Spinal cord (tissue), 10 donors: ENCODE results near the gene METTL2B. TPM values are rescaled to one million over a fixed set of nuclear protein-coding genes. Genes with fewer than 3 reads are reported as not detected.
A peak's percentile ranks its signal among the peaks of the same experiment; 100 is the strongest.
"Not testable (repeated sequence)": the region's sequence is repeated elsewhere in the genome, so short reads cannot be mapped to it uniquely, and the experiment has no call there.

Experiments
- DNase-seq, 6 donors: peaks; one replicate each; pipeline versions ENCODE4 v3.0.0 to v3.0.0-alpha.2; 2013 to 2015; ENCODE audit warnings: low spot score in 6 of 6, low read depth in 4 of 6
- H3K27ac ChIP-seq: one replicate; pipeline ENCODE4 v1.5.1; 2013; ENCODE audit warnings: low read depth, low read length, control low read depth
- H3K27me3 ChIP-seq: one replicate; pipeline ENCODE4 v1.6.1; 2013; ENCODE audit warnings: low read length; ENCODE audit not compliant: control insufficient read depth, insufficient read depth
- H3K36me3 ChIP-seq: one replicate; pipeline ENCODE4 v1.6.1; 2013; ENCODE audit warnings: low read length; ENCODE audit not compliant: control insufficient read depth, insufficient read depth
- H3K4me1 ChIP-seq: one replicate; pipeline ENCODE4 v1.6.1; 2013; ENCODE audit warnings: low read length; ENCODE audit not compliant: control insufficient read depth, insufficient read depth
- H3K4me3 ChIP-seq: one replicate; pipeline ENCODE4 v1.5.1; 2013; ENCODE audit warnings: low read depth, low read length, control low read depth
- H3K9me3 ChIP-seq: one replicate; pipeline ENCODE4 v1.6.1; 2013; ENCODE audit warnings: low read length; ENCODE audit not compliant: control insufficient read depth, insufficient read depth
- WGBS: methylation state at CpG from one replicate; pipeline ENCODE4 v1.1.5; 2013; ENCODE audit warnings: missing lambda C conversion rate; ENCODE audit not compliant: insufficient coverage; 5-methylcytosine and 5-hydroxymethylcytosine counted together
- polyA plus RNA-seq, 2 donors: library from polyadenylated mRNA; unstranded; fragments of 120-200 nt; gene quantifications; one replicate each; pipeline ENCODE4 v1.2.1, GENCODE V29; 2013; ENCODE audit not compliant: insufficient read length in 2 of 2
- small RNA-seq: library from RNA; depleted of rRNA; stranded (forward); fragments of <200 nt; gene quantifications from one replicate; pipeline ENCODE3, GENCODE V24; 2014; ENCODE audit warnings: low replicate concordance
- total RNA-seq, 2 donors: library from RNA; depleted of rRNA in 1 of 2; stranded (reverse); fragments of 120-200 nt in 1 of 2; fragments of >200 nt in 1 of 2; gene quantifications; one replicate each; pipeline versions ENCODE4 v1.2.3 to v1.2.4, GENCODE V29; 2013 to 2014
- donor health status: healthy.

METTL2B gene
- total and polyA plus RNA-seq, 4 donors: 31.6 to 39.3 (median 34.4) TPM

DNA sequence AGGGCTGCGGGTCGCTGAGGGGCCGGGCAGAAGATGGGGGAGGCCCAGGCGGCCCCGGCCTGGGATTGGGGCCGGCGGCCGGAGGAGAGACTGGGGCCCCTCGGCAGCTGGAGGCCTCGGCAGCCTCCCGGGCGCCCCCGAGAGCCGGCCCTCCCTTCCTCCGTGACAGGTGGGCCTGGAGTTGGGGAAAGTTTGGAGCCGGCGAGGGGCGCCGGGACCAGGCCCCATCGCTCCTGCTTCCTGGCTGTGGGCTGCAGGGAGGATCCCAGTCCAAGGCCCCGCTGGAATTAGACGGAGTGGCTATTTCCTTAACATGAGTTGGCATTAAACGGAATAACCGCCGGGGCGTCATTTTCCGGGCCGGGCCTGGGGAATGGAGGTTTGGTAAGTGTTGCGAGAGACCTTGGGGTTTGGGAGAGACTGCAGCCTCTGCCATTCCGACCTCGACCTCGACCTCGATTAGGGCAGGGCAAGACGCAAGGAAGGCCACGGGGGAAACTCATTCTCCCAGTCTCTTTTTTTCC lies 55.5 kb downstream of the METTL2B start:
- 0% methylated on average over 17 of the region's 35 CpGs for WGBS
- H3K27ac ChIP-seq: peak overlapping the region; percentile 78
- not testable (repeated sequence) for H3K4me1 ChIP-seq, H3K36me3 ChIP-seq, H3K9me3 ChIP-seq, H3K27me3 ChIP-seq
- H3K4me3 ChIP-seq: peak overlapping the region; percentile 46
- peak in 2 of 6 donors; percentile 5 to 23 for DNase-seq

DNA sequence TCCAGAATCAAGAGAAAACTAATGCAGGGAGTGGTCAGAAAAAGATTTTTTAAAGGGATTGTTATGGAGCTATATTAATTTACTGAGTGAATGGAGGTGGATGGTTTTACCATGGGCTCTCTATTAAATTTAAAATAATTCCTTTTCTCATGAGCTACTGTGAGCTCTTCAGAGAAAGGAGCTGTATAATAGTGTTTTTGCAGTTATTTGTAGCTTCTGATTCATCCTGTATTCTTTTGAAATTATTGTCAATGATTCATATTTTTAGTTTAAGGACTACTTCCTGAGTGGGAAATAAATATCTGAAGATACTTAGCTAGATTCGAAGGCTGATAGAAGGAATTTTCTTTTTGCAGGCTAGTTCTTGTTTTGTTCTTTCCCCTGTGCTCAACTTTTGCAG lies 56.4 kb downstream of the METTL2B start:
- WGBS: no CpG with 5 or more reads among the region's 1 CpG
- H3K4me1 ChIP-seq: not testable (repeated sequence)
- H3K4me3 ChIP-seq: peak overlapping the region; percentile 46

DNA sequence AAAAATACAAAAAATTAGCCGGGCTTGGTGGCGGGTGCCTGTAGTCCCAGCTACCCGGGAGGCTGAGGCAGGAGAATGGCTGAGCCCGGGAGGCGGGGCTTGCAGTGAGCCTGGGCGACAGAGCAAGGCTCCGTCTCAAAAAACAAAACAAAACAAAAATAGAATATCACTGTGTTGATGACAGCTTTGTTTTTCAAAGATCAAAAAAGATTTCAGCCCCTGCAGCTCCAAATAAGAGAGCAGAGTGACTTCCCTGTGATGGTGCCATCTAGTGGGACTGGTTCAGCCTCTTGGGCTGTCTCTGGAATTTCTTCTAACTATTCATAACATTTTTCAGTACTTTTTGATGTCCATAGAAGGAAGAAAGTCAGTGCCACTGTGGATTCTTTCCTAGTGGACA lies 60.9 kb downstream of the METTL2B start:
- H3K4me3 ChIP-seq, H3K27me3 ChIP-seq, DNase-seq, H3K4me1 ChIP-seq, H3K9me3 ChIP-seq, H3K27ac ChIP-seq: not testable (repeated sequence)
- peaks cover 12% of the 10 kb centered on the region for H3K36me3 ChIP-seq
- WGBS: no CpG with 5 or more reads among the region's 7 CpGs

More for the DNA sequence above, 56.4 kb downstream of the METTL2B start:
- not testable (repeated sequence) for DNase-seq, H3K9me3 ChIP-seq, H3K36me3 ChIP-seq, H3K27me3 ChIP-seq, H3K27ac ChIP-seq

DNA sequence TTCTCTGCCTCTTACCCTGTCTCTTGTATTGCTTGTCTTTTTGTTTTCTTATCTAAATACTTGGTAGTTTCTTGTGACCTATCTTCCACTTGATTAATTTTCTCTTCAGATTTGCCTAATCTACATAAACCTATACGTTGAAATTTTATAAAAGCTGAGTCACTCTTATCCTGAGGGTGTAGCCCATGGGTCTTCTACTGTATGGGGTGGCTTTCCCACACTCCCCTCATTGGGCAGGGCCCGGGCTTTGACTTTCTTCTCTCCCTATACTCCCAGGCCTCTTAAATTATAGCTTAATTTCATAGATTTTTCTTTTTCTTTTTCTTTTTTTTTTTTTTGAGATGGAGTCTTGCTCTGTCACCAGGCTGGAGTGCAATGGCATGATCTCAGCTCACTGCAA lies 66.0 kb downstream of the METTL2B start:
- H3K36me3 ChIP-seq: peaks cover 18% of the 10 kb centered on the region
- not testable (repeated sequence) for H3K4me1 ChIP-seq, H3K27ac ChIP-seq, DNase-seq, H3K4me3 ChIP-seq, H3K27me3 ChIP-seq, H3K9me3 ChIP-seq
- WGBS: no CpG with 5 or more reads among the region's 2 CpGs

DNA sequence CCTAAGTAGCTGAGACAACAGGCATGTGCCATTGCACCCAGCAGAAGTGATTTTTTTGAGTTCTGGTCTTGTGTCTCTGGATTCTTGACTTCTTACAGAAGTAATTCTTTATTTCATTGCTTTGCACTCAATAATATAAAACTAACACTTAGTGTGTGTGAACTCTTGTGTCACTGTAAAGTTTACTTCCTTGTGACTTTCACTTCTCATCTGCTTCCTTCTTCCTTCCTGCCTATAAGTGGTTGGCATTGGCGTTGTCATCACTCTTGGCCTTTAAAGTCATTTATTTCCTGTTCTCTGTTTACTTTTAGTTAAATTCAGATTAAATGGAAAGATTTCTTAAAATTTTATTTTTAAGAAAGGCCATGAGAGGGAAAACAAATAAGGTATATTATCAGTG lies 66.8 kb downstream of the METTL2B start:
- H3K9me3 ChIP-seq, H3K27ac ChIP-seq, DNase-seq, H3K4me3 ChIP-seq, H3K27me3 ChIP-seq, H3K4me1 ChIP-seq: not testable (repeated sequence)
- H3K36me3 ChIP-seq: peaks cover 24% of the 10 kb centered on the region
- no CpG with 5 or more reads among the region's 1 CpG for WGBS

DNA sequence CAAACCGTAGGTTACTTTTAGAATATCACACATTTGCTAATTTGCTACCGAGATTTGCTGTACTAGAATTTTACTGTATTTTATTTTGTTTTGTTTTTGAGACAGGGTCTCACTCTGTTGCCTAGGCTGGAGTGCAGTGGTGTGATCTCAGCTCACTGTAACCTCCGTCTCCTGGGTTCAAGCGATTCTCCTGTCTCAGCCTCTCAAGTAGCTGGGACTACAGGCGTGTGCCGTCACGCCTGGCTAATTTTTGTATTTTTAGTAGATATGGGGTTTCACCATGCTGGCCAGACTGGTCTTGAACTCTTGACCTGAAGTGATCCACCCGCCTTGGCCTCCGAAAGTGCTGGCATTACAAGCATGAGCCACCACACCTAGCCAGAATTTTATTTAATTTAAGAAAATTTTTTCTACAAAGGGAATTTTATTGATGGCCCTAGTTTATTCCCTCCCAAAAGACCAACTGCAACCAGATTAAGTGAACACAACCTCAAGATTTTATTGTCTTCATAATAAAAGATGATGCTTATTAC lies 69.8 kb downstream of the METTL2B start:
- not testable (repeated sequence) for H3K4me3 ChIP-seq, H3K27ac ChIP-seq, H3K9me3 ChIP-seq, H3K4me1 ChIP-seq, DNase-seq, H3K27me3 ChIP-seq
- H3K36me3 ChIP-seq: peaks cover 20% of the 10 kb centered on the region
- WGBS: no CpG with 5 or more reads among the region's 9 CpGs

DNA sequence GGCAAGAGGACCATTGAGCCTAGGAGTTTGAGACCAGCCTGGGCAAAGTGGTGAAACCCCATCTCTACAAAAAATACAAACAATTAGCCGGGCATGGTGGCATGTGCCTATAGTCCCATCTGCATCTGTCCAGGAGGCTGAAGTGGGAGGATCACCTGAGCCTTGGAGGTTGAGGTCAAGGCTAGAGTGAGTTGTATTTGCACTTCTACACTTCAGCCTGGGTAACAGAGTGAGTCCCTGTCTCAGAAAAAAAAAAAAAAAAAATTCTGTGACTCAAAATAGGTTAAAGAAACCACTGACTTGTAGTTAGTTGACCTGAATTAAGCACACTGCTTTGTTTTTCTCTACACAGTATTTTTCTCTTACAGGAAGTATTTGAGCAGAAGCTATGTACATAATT lies 74.4 kb downstream of the METTL2B start:
- no CpG with 5 or more reads among the region's 1 CpG for WGBS
- H3K4me1 ChIP-seq: no peaks in the 10 kb centered on the region
- H3K4me3 ChIP-seq: no peak overlapping the region
- no peaks in the 10 kb centered on the region for H3K27me3 ChIP-seq
- no peaks in the 10 kb centered on the region for H3K9me3 ChIP-seq
- H3K36me3 ChIP-seq: peaks cover 11% of the 10 kb centered on the region
- no peak overlapping the region for H3K27ac ChIP-seq
- no peak for DNase-seq

DNA sequence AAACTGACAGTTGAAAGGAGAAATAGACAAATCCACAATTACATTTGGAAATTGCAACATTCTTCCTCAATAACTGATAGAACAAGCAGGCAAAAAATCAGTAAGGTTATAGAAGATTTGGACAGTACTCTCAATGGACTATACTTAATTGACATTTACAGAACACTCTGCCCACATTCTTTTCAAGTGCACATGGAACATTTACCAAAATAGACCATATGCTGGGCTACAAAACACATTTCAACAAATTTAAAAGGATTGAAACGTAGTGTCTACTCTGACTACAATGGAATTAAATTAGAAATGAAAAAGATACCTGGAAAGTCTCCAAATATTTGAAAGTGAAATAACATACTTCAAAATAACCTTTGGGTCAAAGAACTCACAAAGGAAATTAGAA lies 77.8 kb downstream of the METTL2B start:
- H3K4me1 ChIP-seq, H3K36me3 ChIP-seq, H3K27me3 ChIP-seq, H3K27ac ChIP-seq, H3K9me3 ChIP-seq, DNase-seq, H3K4me3 ChIP-seq: not testable (repeated sequence)
- WGBS: no CpG with 5 or more reads among the region's 1 CpG

Small RNA genes lying within 50 kb of the gene (small RNA-seq; reads per million reads assigned to genes)
- not detected for gene AC010655.1
- not detected for gene AC010655.2
- gene RF00017: not detected
- gene RNU7-54P: not detected

Other genes with a start within 250 kb of the METTL2B start
- gene LEP, start 235.5 kb upstream of the METTL2B start, total RNA-seq: under 1 TPM; 0.06 to 0.10 TPM
- under 1 TPM in 1 of 2 donors, not detected in 1; 0.15 TPM for gene LEP, start 235.5 kb upstream of the METTL2B start, polyA plus RNA-seq
- gene RBM28, start 132.8 kb upstream of the METTL2B start, total RNA-seq: 10 to 100 TPM; 15.4 to 34.0 TPM
- gene RBM28, start 132.8 kb upstream of the METTL2B start, polyA plus RNA-seq: 10 to 100 TPM; 39.3 to 48.8 TPM
- gene PRRT4, start 115.1 kb upstream of the METTL2B start, total RNA-seq: 1 to 10 TPM; 4.0 to 6.7 TPM
- 10 to 100 TPM; 35.1 to 43.8 TPM for gene PRRT4, start 115.1 kb upstream of the METTL2B start, polyA plus RNA-seq
- 10 to 100 TPM; 28.5 to 28.8 TPM for gene IMPDH1, start 66.8 kb upstream of the METTL2B start, total RNA-seq
- gene IMPDH1, start 66.8 kb upstream of the METTL2B start, polyA plus RNA-seq: 10 to 100 TPM; 47.1 to 64.5 TPM
- 10 to 100 TPM; 25.1 to 62.1 TPM for gene HILPDA, start 20.9 kb upstream of the METTL2B start, total RNA-seq
- 10 to 100 TPM; 14.4 to 29.5 TPM for gene HILPDA, start 20.9 kb upstream of the METTL2B start, polyA plus RNA-seq
- gene GARIN1A, start 195.5 kb downstream of the METTL2B start, total RNA-seq: 1 to 10 TPM in 1 of 2 donors, under 1 TPM in 1; 0.50 to 2.6 TPM
- gene GARIN1A, start 195.5 kb downstream of the METTL2B start, polyA plus RNA-seq: 1 to 10 TPM; 3.1 to 5.4 TPM